Body of pancreas (tissue), 4 donors: Measurements from ENCODE around the gene THPO. TPM values are rescaled to one million over a fixed set of nuclear protein-coding genes. Genes with fewer than 3 reads are reported as not detected.

ENCODE experiments used
- ATAC-seq: fragments of 150-250 bp; one replicate; pipeline ENCODE4 v1.9.1; 2016
- DNase-seq, 4 donors: peaks; one replicate each; pipeline ENCODE4 v3.0.0-alpha.2; 2019
- H3K27ac ChIP-seq, 4 donors: fragments of 200-600 bp; sonication (generic); 1 replicate in 3 of 4; 2 replicates in 1 of 4; pipeline versions ENCODE4 v1.5.1 to v1.6.1; 2016 to 2019; ENCODE audit warnings: mild to moderate bottlenecking in 1 of 4, mixed read lengths in 1 of 4, moderate library complexity in 1 of 4
- H3K27me3 ChIP-seq, 2 donors: fragments of 200-600 bp; sonication (generic); one replicate each; pipeline ENCODE4 v1.6.0; 2016; ENCODE audit warnings: mild to moderate bottlenecking in 1 of 2
- H3K36me3 ChIP-seq, 2 donors: fragments of 200-600 bp; sonication (generic); replicated peaks in 1 of 2; 2 replicates each; pipeline ENCODE4 v1.5.1; 2016; ENCODE audit warnings: low read depth in 2 of 2; ENCODE audit not compliant: insufficient read depth in 1 of 2
- H3K4me1 ChIP-seq: fragments of 200-600 bp; sonication (generic); one replicate; pipeline ENCODE4 v1.6.0; 2016
- H3K4me3 ChIP-seq, 2 donors: fragments of 200-600 bp; sonication (generic); 1 replicate in 1 of 2; 2 replicates in 1 of 2; pipeline ENCODE4 v1.5.1; 2016 to 2019
- H3K9me3 ChIP-seq, 3 donors: fragments of 200-600 bp; sonication (generic); 1 replicate in 2 of 3; 2 replicates in 1 of 3; pipeline ENCODE4 v1.5.1; 2016
- POLR2A ChIP-seq, 3 donors: fragments of 450-650 bp; IDR thresholded peaks; one replicate each; pipeline ENCODE4 v1.6.1; 2016; ENCODE audit warnings: antibody characterized with exemption in 3 of 3, mild to moderate bottlenecking in 2 of 3
- WGBS, 2 donors: methylation state at CpG; one replicate each; pipeline ENCODE4 v1.1.5; 2017; 5-methylcytosine and 5-hydroxymethylcytosine counted together
- intact Hi-C: fragments of 100-400 bp; cut with DNase I; formaldehyde crosslinking; loops from one replicate; pipeline ENCODE4 v1.15.1; 2023
- total RNA-seq, 2 donors: library from RNA; depleted of rRNA; stranded (reverse); fragments of >200 nt; gene quantifications; one replicate each; pipeline ENCODE4 v1.1.0, GENCODE V29; 2016
- TF ChIP-seq, protein P1 (sequence below), 7 experiments: fragments of 450-650 bp in 4 of 7; fragments of 200-600 bp in 3 of 7; sonication (generic) in 3 of 7; IDR thresholded peaks; one replicate each; pipeline ENCODE4 v1.5.1; 2016 to 2019; ENCODE audit warnings: antibody characterized with exemption in 7 of 7

THPO gene
- total RNA-seq, 2 donors from 2014 or later, result not detected

DNA sequence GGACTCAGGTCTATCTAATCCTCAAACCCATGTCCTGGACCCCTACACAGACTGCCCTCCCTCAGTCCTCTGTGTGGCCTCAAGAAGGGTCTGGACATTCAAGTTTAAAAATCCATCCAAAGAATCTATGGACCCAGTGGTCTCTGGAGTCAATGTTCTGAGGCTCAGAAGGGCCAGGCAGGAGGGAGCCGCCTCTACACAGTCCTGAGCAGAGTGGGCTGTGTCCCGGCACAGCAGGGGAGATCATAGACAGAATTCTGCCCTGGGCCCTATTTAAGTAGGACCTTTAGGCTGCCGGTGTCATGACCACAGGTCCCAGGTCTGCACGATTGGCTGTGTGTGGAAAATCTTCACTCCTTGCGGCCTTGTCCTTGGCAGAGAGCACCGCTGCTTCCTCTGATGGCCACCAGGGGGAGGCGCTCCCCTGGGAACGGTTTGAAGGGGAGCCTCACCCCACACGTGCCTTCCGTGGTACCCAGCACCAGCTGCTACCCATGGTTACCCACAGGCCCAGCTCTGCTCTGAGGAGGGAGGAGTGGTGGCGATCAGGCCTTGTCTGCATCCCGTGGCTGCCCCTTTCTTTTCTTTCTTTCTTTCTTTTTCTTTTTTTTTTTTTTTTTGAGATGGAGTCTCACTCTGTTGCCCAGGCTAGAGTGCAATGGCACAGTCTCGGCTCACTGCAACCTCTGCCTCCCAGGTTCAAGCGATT is 39.8 kb upstream of the THPO start:
- DNase-seq (peak; percentile 72 to 81 (median 79)), ATAC-seq (peak; percentile 90)
- H3K4me3 ChIP-seq, result no peak overlapping the region
- no peaks in the 10 kb centered on the region for H3K36me3 ChIP-seq
- H3K9me3 ChIP-seq, result peaks cover 0 to 2% (median 0%) of the 10 kb centered on the region in 3 donors
- TF ChIP-seq POLR2A (IDR thresholded peaks at IDR 0.05), result no peak
- TF ChIP-seq, protein P1, sequence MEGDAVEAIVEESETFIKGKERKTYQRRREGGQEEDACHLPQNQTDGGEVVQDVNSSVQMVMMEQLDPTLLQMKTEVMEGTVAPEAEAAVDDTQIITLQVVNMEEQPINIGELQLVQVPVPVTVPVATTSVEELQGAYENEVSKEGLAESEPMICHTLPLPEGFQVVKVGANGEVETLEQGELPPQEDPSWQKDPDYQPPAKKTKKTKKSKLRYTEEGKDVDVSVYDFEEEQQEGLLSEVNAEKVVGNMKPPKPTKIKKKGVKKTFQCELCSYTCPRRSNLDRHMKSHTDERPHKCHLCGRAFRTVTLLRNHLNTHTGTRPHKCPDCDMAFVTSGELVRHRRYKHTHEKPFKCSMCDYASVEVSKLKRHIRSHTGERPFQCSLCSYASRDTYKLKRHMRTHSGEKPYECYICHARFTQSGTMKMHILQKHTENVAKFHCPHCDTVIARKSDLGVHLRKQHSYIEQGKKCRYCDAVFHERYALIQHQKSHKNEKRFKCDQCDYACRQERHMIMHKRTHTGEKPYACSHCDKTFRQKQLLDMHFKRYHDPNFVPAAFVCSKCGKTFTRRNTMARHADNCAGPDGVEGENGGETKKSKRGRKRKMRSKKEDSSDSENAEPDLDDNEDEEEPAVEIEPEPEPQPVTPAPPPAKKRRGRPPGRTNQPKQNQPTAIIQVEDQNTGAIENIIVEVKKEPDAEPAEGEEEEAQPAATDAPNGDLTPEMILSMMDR (IDR thresholded peaks at IDR 0.05), result peak; percentile 75 to 94 (median 84)
- no peak overlapping the region for H3K27ac ChIP-seq
- no peaks in the 10 kb centered on the region for H3K4me1 ChIP-seq
- intact Hi-C loops, result loop anchor here (10.0 kb wide), 1 partner anchor 97 kb away; no protein-coding TSS in a partner anchor
- no peaks in the 10 kb centered on the region for H3K27me3 ChIP-seq
- WGBS, 2 donors, result 23% methylated on average over 9 to 13 of the region's 14 CpGs

DNA sequence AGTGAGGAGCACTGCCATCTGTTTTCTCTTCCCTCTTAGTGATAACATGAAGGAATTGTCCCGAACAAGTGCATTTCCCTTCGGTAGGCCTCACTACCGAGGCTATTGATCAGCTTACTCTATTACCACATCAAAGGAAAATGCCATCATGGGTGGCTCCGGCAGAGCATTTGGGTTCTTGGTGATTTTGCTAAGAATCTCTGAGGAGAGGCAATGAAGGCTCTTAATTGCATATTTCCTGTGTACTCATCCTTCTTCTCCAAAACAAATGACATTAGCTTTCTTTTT is 37.1 kb upstream of the THPO start:
- no peaks in the 10 kb centered on the region for H3K27me3 ChIP-seq
- no peak overlapping the region for H3K27ac ChIP-seq
- ATAC-seq (no peak), DNase-seq (no peak)
- intact Hi-C loops, result loop anchor here (10.0 kb wide), 1 partner anchor 100 kb away; no protein-coding TSS in a partner anchor
- 69 to 76% methylated on average over 4 of the region's 4 CpGs for WGBS, 2 donors
- no peaks in the 10 kb centered on the region for H3K36me3 ChIP-seq
- TF ChIP-seq, protein P1 (IDR thresholded peaks at IDR 0.05), result no peak
- TF ChIP-seq POLR2A (IDR thresholded peaks at IDR 0.05), result no peak
- H3K4me3 ChIP-seq, result no peak overlapping the region
- no peaks in the 10 kb centered on the region for H3K4me1 ChIP-seq
- no peaks in the 10 kb centered on the region for H3K9me3 ChIP-seq

DNA sequence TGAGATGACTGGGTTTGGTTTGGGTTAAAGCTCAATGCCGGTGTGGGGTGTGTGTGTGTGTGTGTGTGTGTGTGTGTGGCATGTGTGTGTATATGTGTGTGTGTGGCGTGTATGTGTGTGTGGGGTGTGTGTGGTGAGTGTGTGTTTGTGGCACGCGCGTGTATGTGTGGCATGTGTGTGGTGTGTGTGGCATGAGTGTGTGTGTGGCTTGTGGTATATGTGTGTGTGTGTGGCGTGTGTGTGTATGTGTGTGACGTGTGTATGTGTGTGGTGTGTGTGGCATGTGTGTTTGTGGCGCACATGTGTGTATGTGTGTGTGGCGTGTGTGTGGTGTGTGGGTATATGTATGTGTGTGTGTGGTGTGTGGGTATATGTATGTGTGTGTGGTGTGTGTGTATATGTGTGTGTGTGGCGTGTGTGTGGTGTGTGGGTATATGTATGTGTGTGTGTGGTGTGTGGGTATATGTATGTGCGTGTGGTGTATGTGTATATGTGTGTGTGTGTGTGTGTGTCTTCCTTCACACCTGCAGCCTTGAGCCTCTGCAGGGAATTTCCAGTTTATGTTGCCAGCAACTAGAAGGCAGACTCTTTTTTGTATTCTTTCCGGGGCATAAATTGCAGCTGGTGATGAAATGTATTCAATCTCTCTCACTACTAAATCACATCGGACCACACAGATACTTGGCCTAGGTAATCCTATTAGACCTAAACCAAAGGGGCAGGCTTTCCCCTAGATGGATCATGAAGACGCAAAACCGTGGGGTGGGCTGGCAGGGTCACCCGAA is 36.6 kb upstream of the THPO start:
- Histone ChIP-seq H3K9me3 (no peaks in the 10 kb centered on the region), H3K27ac (no peak overlapping the region), H3K36me3 (no peaks in the 10 kb centered on the region), H3K27me3 (no peaks in the 10 kb centered on the region), H3K4me1 (no peaks in the 10 kb centered on the region), H3K4me3 (no peak overlapping the region)
- WGBS, 2 donors, result 78 to 82% methylated on average over 15 to 16 of the region's 16 CpGs
- DNase-seq, result no peak
- no peak for ATAC-seq
- intact Hi-C loops, result loop anchor here (10.0 kb wide), 1 partner anchor 100 kb away; no protein-coding TSS in a partner anchor
- TF ChIP-seq POLR2A (IDR thresholded peaks at IDR 0.05), result no peak
- TF ChIP-seq, protein P1 (IDR thresholded peaks at IDR 0.05), result no peak

DNA sequence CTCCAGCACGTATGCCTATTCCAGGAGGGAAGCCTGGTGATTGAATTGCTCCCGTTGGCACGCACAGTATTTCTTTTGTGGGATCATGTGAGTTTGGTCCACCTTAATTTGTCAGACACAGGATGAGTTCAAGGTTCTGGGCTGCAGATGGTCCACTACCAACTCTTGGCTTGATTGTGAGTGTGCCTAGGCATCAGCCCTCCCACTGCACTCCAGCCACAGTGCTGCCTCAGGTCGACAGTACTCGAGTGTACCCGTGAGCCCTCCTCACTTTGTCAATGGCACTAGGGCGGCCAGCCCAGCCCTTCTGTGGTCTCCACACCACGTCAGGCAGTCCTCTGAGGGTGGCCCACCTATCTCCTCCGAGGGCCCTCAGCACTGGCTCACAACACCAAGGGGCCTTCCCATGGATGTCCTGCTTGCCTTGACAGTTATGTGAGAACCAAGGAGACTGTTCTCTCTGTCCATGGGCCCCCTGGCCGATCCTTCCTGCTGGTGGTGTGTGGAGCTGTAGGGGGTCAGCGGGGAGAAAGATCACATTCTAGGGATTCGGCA is 32.0 kb upstream of the THPO start:
- ATAC-seq (no peak), DNase-seq (no peak)
- no peaks in the 10 kb centered on the region for H3K36me3 ChIP-seq
- TF ChIP-seq POLR2A (IDR thresholded peaks at IDR 0.05), result no peak
- TF ChIP-seq, protein P1 (IDR thresholded peaks at IDR 0.05), result no peak
- no peaks in the 10 kb centered on the region for H3K9me3 ChIP-seq
- intact Hi-C loops, result loop anchor here (10.0 kb wide), 1 partner anchor 105 kb away; no protein-coding TSS in a partner anchor
- H3K4me1 ChIP-seq, result no peaks in the 10 kb centered on the region
- H3K27me3 ChIP-seq, result no peaks in the 10 kb centered on the region
- WGBS, 2 donors, result 68 to 69% methylated on average over 11 to 12 of the region's 12 CpGs
- H3K27ac ChIP-seq, result no peak overlapping the region
- no peak overlapping the region for H3K4me3 ChIP-seq
